Kidney (tissue), 11 donors: ENCODE results near the gene TBC1D10B. TPM values are rescaled to one million over a fixed set of nuclear protein-coding genes. Genes with fewer than 3 reads are reported as not detected.
"Not testable (repeated sequence)": the region's sequence is repeated elsewhere in the genome, so short reads cannot be mapped to it uniquely, and the experiment has no call there.

Experiments used
- DNase-seq, 5 donors: peaks; one replicate each; pipeline ENCODE4 v3.0.0-alpha.2; 2013 to 2020
- FAIRE-seq: peaks from 2 replicates; lab custom pipeline; 2012; peaks lifted over from hg19 to GRCh38; lab: Jason Lieb, UNC
- H3K27ac ChIP-seq, 2 donors: one replicate each; pipeline ENCODE4 v1.7.0; 2013; ENCODE audit warnings: low read depth in 2 of 2, low read length in 2 of 2, inconsistent platforms in 1 of 2
- H3K27me3 ChIP-seq: one replicate; pipeline ENCODE4 v1.7.1; 2013; ENCODE audit warnings: low read length, inconsistent platforms; ENCODE audit not compliant: control insufficient read depth, insufficient read depth
- H3K36me3 ChIP-seq, 3 donors: one replicate each; pipeline versions ENCODE4 v1.7.0 to v1.7.1; 2013; ENCODE audit warnings: low read length in 3 of 3, control low read depth in 1 of 3, inconsistent platforms in 1 of 3; ENCODE audit not compliant: insufficient read depth in 3 of 3, control insufficient read depth in 2 of 3
- H3K4me1 ChIP-seq, 3 donors: one replicate each; pipeline versions ENCODE4 v1.7.0 to v1.7.1; 2013; ENCODE audit warnings: low read length in 3 of 3, inconsistent platforms in 1 of 3, low read depth in 1 of 3; ENCODE audit not compliant: control insufficient read depth in 2 of 3, insufficient read depth in 2 of 3
- H3K4me3 ChIP-seq, 3 donors: one replicate each; pipeline versions ENCODE4 v1.7.0 to v1.8.1; 2013; ENCODE audit warnings: low read length in 3 of 3, control low read depth in 1 of 3, inconsistent platforms in 1 of 3
- H3K9ac ChIP-seq, 3 donors: one replicate each; pipeline versions ENCODE4 v1.7.0 to v1.7.1; 2013; ENCODE audit warnings: low read length in 3 of 3, control low read depth in 1 of 3, inconsistent platforms in 1 of 3
- H3K9me3 ChIP-seq, 3 donors: one replicate each; pipeline versions ENCODE4 v1.7.0 to v1.7.1; 2013; ENCODE audit warnings: low read length in 3 of 3, control low read depth in 1 of 3, inconsistent platforms in 1 of 3; ENCODE audit not compliant: control insufficient read depth in 2 of 3, insufficient read depth in 1 of 3
- intact Hi-C: fragments of 100-400 bp; cut with DNase I; formaldehyde crosslinking; loops from one replicate; pipeline ENCODE4 v1.11.1; 2022
- polyA plus RNA-seq: library from polyadenylated mRNA; stranded (reverse); fragments of 350-450 nt; fragmentation: Illumina TruSeq; extraction: RNeasy Lipid Tissue Mini Kit (QIAGEN cat#74804); gene quantifications from one replicate; pipeline ENCODE4 v1.2.3, GENCODE V29; 2014; ENCODE audit warnings: low read depth, low replicate concordance; ENCODE audit not compliant: insufficient read depth
- total RNA-seq: library from RNA; stranded (reverse); fragmentation: NEBNext Ultra II Directional; extraction: Animal tissue kit (Norgen Biotek cat#: 25700); gene quantifications from one replicate; pipeline ENCODE4 v1.2.1, GENCODE V29; 2021
- donor health status: control.
- donor health status: control.
- donor health status: DM: yes; HTN: yes; CAD: no.
- donor health status: Normal renal cell carcinoma (clear cell type).

Gene TBC1D10B
- total and polyA plus RNA-seq, 2 donors from 2014 or later, result 30.1 to 32.7 TPM

DNA sequence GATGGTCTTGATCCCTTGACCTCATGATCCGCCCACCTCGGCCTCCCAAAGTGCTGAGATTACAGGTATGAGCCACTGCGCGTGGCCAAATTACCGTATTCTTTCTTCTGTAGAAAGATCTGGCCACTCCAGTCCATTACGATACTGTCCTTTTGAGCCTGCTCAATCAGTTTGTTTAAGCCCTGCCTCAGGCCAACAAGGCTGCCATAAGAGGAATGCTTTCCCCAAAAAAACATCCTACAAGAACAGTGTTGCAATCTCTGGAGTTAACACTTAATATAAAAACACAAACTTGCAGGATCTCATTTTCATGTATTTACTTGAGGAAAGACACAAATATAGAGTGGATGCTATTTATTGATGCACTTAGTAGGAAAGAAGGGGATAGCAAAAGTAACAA lies 46.1 kb downstream of the TBC1D10B start:
- H3K9me3 ChIP-seq, H3K36me3 ChIP-seq, FAIRE-seq, H3K4me3 ChIP-seq, DNase-seq, H3K9ac ChIP-seq, intact Hi-C loops, H3K27ac ChIP-seq, H3K4me1 ChIP-seq, H3K27me3 ChIP-seq: not testable (repeated sequence)

DNA sequence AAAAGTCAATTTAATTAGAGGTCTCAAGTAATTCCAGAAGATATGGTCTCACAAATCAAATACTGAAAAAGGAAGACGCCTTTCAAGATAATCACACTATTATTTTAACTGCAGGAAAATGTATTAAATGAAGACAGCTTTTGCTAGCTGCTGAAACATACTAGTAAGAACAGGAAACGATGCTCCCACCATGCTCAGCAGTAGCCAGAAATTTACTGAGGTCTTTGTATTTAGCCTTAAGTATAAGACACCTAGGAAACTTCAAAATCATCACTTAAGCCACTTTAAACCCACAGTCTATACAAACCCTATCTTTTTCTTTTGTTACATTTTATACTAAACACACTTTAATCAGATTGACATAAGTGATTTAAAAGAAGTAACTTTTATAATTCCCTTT lies 51.6 kb downstream of the TBC1D10B start:
- H3K27ac ChIP-seq, H3K27me3 ChIP-seq, H3K9ac ChIP-seq, H3K9me3 ChIP-seq, H3K4me3 ChIP-seq, FAIRE-seq, DNase-seq, intact Hi-C loops, H3K4me1 ChIP-seq, H3K36me3 ChIP-seq: not testable (repeated sequence)

DNA sequence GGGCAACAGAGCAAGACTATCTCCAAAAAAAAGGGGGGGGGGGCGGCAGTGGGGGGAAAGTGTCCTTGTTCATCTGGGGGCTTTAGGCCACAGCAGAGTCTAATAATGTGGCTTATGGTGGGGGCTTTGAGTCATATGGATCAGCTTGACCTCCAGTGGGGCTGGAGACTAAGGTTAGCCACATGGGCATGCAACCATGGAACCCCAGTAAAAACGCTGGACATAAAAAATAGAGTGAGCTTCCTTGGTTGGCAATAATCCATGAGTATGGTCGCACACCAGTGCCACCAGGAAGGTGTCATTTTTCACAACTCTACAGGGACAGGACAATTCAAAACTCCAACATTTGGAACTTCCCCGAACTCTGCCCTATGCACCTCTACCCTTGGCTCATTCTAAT lies 59.4 kb downstream of the TBC1D10B start:
- intact Hi-C loops, FAIRE-seq, H3K4me1 ChIP-seq: not testable (repeated sequence)

DNA sequence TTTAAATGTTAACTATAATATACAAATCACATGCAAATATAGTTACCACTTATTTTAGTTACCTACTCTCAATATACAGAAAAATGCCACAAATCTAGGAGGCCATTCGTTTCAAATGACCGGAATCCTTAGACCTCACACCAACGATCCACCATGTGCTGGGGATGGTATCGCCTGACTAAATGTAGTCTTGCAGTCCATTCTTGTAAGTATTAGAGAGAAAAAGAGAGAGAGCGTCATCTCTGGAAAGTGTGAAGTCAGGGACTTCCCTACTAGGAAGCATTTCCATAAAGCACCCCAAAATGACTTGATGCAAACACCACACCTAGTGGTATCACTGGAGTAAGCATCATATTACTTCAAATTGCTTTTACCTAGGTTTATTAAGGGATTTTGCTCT lies 61.0 kb downstream of the TBC1D10B start:
- intact Hi-C loops, DNase-seq, FAIRE-seq, H3K9me3 ChIP-seq, H3K36me3 ChIP-seq, H3K4me3 ChIP-seq, H3K4me1 ChIP-seq, H3K9ac ChIP-seq, H3K27ac ChIP-seq, H3K27me3 ChIP-seq: not testable (repeated sequence)

More for the DNA sequence above, 59.4 kb downstream of the TBC1D10B start:
- not testable (repeated sequence) for H3K9me3 ChIP-seq, H3K36me3 ChIP-seq, H3K4me3 ChIP-seq, DNase-seq, H3K9ac ChIP-seq, H3K27ac ChIP-seq, H3K27me3 ChIP-seq

Other genes with a start within 250 kb of the TBC1D10B start
- gene MAPK3, start 247.3 kb downstream of the TBC1D10B start, total RNA-seq, result 77.7 TPM
- 90.0 TPM for gene MAPK3, start 247.3 kb downstream of the TBC1D10B start, polyA plus RNA-seq
- 69.3 TPM for gene CORO1A, start 186.9 kb downstream of the TBC1D10B start, total RNA-seq
- 8.0 TPM for gene CORO1A, start 186.9 kb downstream of the TBC1D10B start, polyA plus RNA-seq
- 77.6 TPM for gene BOLA2B, start 176.8 kb downstream of the TBC1D10B start, total RNA-seq
- gene BOLA2B, start 176.8 kb downstream of the TBC1D10B start, polyA plus RNA-seq, result 177 TPM
- 51.3 TPM for gene SLX1A, start 176.6 kb downstream of the TBC1D10B start, total RNA-seq
- gene SLX1A, start 176.6 kb downstream of the TBC1D10B start, polyA plus RNA-seq, result 35.4 TPM
- 19.8 TPM for gene SULT1A3, start 171.2 kb downstream of the TBC1D10B start, total RNA-seq
- gene SULT1A3, start 171.2 kb downstream of the TBC1D10B start, polyA plus RNA-seq, result 31.3 TPM
- 20.5 TPM for gene NPIPB13, start 122.0 kb downstream of the TBC1D10B start, total RNA-seq
- 1.2 TPM for gene NPIPB13, start 122.0 kb downstream of the TBC1D10B start, polyA plus RNA-seq
- gene CD2BP2, start 15.2 kb downstream of the TBC1D10B start, total RNA-seq, result 68.1 TPM
- 61.8 TPM for gene CD2BP2, start 15.2 kb downstream of the TBC1D10B start, polyA plus RNA-seq
- gene MYL11, start 4.3 kb upstream of the TBC1D10B start, total RNA-seq, result not detected
- gene MYL11, start 4.3 kb upstream of the TBC1D10B start, polyA plus RNA-seq, result 2.3 TPM
- gene SEPTIN1, start 12.1 kb upstream of the TBC1D10B start, total RNA-seq, result 12.8 TPM
- 5.0 TPM for gene SEPTIN1, start 12.1 kb upstream of the TBC1D10B start, polyA plus RNA-seq
- 9.7 TPM for gene ZNF48, start 24.9 kb upstream of the TBC1D10B start, total RNA-seq
- 6.9 TPM for gene ZNF48, start 24.9 kb upstream of the TBC1D10B start, polyA plus RNA-seq
- 7.8 TPM for gene ZNF771, start 37.1 kb upstream of the TBC1D10B start, total RNA-seq
- gene ZNF771, start 37.1 kb upstream of the TBC1D10B start, polyA plus RNA-seq, result 14.8 TPM
- gene DCTPP1, start 59.5 kb upstream of the TBC1D10B start, total RNA-seq, result 39.1 TPM
- 64.7 TPM for gene DCTPP1, start 59.5 kb upstream of the TBC1D10B start, polyA plus RNA-seq
- 82.3 TPM for gene SEPHS2, start 75.4 kb upstream of the TBC1D10B start, total RNA-seq
- gene SEPHS2, start 75.4 kb upstream of the TBC1D10B start, polyA plus RNA-seq, result 137 TPM
- 19.6 TPM for gene ITGAL, start 102.2 kb upstream of the TBC1D10B start, total RNA-seq
- 0.56 TPM for gene ITGAL, start 102.2 kb upstream of the TBC1D10B start, polyA plus RNA-seq
- 36.2 TPM for gene ZNF768, start 156.1 kb upstream of the TBC1D10B start, total RNA-seq
- gene ZNF768, start 156.1 kb upstream of the TBC1D10B start, polyA plus RNA-seq, result 46.9 TPM
- gene ZNF747, start 164.4 kb upstream of the TBC1D10B start, total RNA-seq, result 11.6 TPM
- gene ZNF747, start 164.4 kb upstream of the TBC1D10B start, polyA plus RNA-seq, result 10.1 TPM
- gene ZNF764, start 187.9 kb upstream of the TBC1D10B start, total RNA-seq, result 11.9 TPM
- 4.4 TPM for gene ZNF764, start 187.9 kb upstream of the TBC1D10B start, polyA plus RNA-seq
- 16.7 TPM for gene ZNF688, start 201.2 kb upstream of the TBC1D10B start, total RNA-seq
- gene ZNF688, start 201.2 kb upstream of the TBC1D10B start, polyA plus RNA-seq, result 32.7 TPM
- 18.5 TPM for gene ZNF785, start 215.2 kb upstream of the TBC1D10B start, total RNA-seq
- gene ZNF785, start 215.2 kb upstream of the TBC1D10B start, polyA plus RNA-seq, result 6.3 TPM
- 9.0 TPM for gene ZNF689, start 239.9 kb upstream of the TBC1D10B start, total RNA-seq
- gene ZNF689, start 239.9 kb upstream of the TBC1D10B start, polyA plus RNA-seq, result 3.9 TPM